ENCODE data around the gene NTNG2. TPM values are rescaled to one million over a fixed set of nuclear protein-coding genes. Genes with fewer than 3 reads are reported as not detected.
"Not testable (repeated sequence)": the region's sequence is repeated elsewhere in the genome, so short reads cannot be mapped to it uniquely, and the experiment has no call there.

Gene NTNG2
- total RNA-seq, 4 donors from 2014 or later, result 0.27 to 1.1 TPM; not detected in 2

DNA sequence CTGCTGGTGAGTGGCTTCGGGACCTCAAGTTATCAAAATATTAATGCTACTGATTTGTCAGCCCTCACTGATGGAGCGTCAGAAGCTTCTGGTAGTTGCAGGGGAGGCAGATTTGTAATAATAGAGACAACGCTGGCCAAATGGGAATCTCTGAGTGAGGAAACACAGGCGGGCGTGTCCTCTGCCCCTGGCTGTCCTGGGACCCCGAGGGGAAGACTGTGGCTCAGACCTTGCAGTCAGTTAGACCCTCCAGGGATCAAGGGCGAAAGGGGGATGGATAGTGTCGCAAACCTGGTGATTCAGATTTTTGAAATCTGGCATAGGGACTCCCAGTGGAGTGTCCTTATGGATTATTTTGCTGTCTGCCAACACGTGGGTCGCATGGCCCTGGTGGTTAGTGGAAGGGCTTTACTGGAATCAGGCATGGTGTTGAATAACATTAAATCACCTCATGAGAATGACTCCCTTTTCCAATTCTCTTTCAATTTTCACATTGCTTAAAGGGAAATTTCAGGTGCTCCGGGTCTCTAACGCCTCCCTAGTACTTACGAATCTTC lies 35.1 kb upstream of the NTNG2 start:
- H3K9me3 ChIP-seq, result no peaks in the 10 kb centered on the region
- no peaks in the 10 kb centered on the region for H3K4me1 ChIP-seq
- no peak overlapping the region for H3K27ac ChIP-seq
- H3K27me3 ChIP-seq, result peaks cover 88% of the 10 kb centered on the region
- H3K36me3 ChIP-seq, result no peaks in the 10 kb centered on the region
- in situ Hi-C loops (cut with MboI; ENCODE audit: low pct_ligation_motif_present in 1 of 4, low pct_unique_long_range_greater_than_20kb in 1 of 4, low sequenced_read_pairs in 3 of 4) (loop anchor here in 1 of 4 donors (25.0 kb wide), 1 partner anchor 311 kb away; no protein-coding TSS in a partner anchor), intact Hi-C loops (cut with DNase I; ENCODE audit: low total_unique reads) (no loop called here)
- H3K4me3 ChIP-seq, result no peak overlapping the region
- 65 to 82% methylated on average over 3 to 13 of the region's 13 CpGs for WGBS, 2 donors (ENCODE audit: low coverage in 1 of 2)
- no peak for DNase-seq
- TF ChIP-seq EP300 (IDR thresholded peaks at IDR 0.05; ENCODE audit: low read depth), result no peak
- no peak for TF ChIP-seq POLR2AphosphoS5 (IDR thresholded peaks at IDR 0.05)
- no peak for TF ChIP-seq POLR2A (IDR thresholded peaks at IDR 0.05)
- TF ChIP-seq CTCF (IDR thresholded peaks at IDR 0.05), result no peak

DNA sequence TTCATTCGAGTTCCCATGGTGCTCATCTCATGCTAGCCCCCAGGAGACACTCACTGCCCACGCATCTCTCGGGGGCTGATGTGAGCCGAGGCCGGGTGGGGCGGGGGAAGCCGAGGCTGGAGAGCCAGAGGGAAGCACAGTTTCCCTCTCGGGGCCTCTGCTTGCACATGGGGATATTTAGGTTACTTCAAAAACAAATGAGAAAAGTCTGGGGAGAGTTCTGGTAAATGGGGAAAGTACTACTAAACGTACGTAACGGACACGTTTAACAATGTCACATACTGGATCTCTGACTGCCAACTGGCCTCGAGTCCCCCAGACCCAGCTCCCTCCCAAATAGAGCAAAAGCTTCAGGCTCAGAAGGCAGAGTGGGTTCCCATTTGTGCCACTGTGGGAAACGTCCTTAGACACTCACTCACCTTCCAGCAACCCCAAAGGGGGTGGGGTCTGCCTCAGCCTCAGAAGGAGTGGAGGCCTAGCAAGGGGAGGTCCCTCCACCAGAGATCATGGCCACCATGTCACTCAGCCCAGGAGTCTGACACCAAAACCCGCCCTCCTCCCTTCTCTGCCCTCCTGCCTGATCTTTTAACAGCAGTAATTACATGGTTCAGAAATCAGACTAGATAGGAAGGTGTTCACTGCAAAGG lies 33.8 kb upstream of the NTNG2 start:
- peaks cover 86% of the 10 kb centered on the region for H3K27me3 ChIP-seq
- no peak overlapping the region for H3K27ac ChIP-seq
- no peak overlapping the region for H3K4me3 ChIP-seq
- H3K36me3 ChIP-seq, result no peaks in the 10 kb centered on the region
- no peaks in the 10 kb centered on the region for H3K4me1 ChIP-seq
- WGBS, 2 donors (ENCODE audit: low coverage in 1 of 2), result 61 to 69% methylated on average over 8 to 15 of the region's 15 CpGs
- in situ Hi-C loops (cut with MboI; ENCODE audit: low pct_ligation_motif_present in 1 of 4, low pct_unique_long_range_greater_than_20kb in 1 of 4, low sequenced_read_pairs in 3 of 4) (loop anchor here in 1 of 4 donors (25.0 kb wide), 1 partner anchor 309 kb away; no protein-coding TSS in a partner anchor), intact Hi-C loops (cut with DNase I; ENCODE audit: low total_unique reads) (no loop called here)
- DNase-seq, result no peak
- TF ChIP-seq POLR2AphosphoS5 (IDR thresholded peaks at IDR 0.05) (no peak), EP300 (IDR thresholded peaks at IDR 0.05; ENCODE audit: low read depth) (no peak), CTCF (IDR thresholded peaks at IDR 0.05) (no peak), POLR2A (IDR thresholded peaks at IDR 0.05) (no peak)
- no peaks in the 10 kb centered on the region for H3K9me3 ChIP-seq

DNA sequence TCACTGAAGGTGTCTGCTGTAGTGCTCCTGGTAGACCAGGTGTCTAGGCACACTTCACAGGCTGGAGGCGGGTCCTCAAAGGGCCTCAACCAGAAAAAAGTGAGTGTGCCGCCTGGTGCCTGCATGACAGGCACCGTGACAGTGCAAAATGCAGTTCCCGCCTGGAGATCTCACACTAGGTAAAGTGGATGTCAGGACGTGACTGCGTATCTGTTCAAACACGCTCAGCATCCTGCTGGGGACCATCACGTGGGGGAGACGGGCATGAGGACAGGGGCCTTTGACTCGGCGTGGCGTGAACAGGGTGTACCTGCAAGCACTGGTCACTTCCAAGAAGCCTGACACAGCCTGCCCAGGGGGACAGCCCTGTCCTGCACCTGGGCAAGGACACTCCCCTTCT lies 32.3 kb upstream of the NTNG2 start:
- H3K36me3 ChIP-seq, result no peaks in the 10 kb centered on the region
- 86% methylated on average over 7 to 12 of the region's 12 CpGs for WGBS, 2 donors (ENCODE audit: low coverage in 1 of 2)
- intact Hi-C loops (cut with DNase I; ENCODE audit: low total_unique reads), result no loop called here
- H3K27ac ChIP-seq, result no peak overlapping the region
- no peaks in the 10 kb centered on the region for H3K4me1 ChIP-seq
- H3K4me3 ChIP-seq, result no peak overlapping the region
- TF ChIP-seq POLR2A (IDR thresholded peaks at IDR 0.05) (no peak), POLR2AphosphoS5 (IDR thresholded peaks at IDR 0.05) (no peak), EP300 (IDR thresholded peaks at IDR 0.05; ENCODE audit: low read depth) (no peak)
- H3K27me3 ChIP-seq, result peaks cover 73% of the 10 kb centered on the region
- in situ Hi-C loops (cut with MboI; ENCODE audit: low pct_ligation_motif_present in 1 of 4, low pct_unique_long_range_greater_than_20kb in 1 of 4, low sequenced_read_pairs in 3 of 4), result loop anchor here in 1 of 4 donors (25.0 kb wide), 1 partner anchor 308 kb away; no protein-coding TSS in a partner anchor
- H3K9me3 ChIP-seq, result no peaks in the 10 kb centered on the region
- DNase-seq, result no peak

- DNase-seq; H3K36me3 ChIP-seq; intact Hi-C loops (cut with DNase I; ENCODE audit: low total_unique reads); H3K4me1 ChIP-seq; H3K4me3 ChIP-seq; H3K27ac ChIP-seq; H3K9me3 ChIP-seq: not testable (repeated sequence)
- 85% methylated on average over 5 of the region's 5 CpGs; no CpG with 5 or more reads in 1 of the 2 donors for WGBS, 2 donors (ENCODE audit: low coverage in 1 of 2)
- in situ Hi-C loops (cut with MboI; ENCODE audit: low pct_ligation_motif_present in 1 of 4, low pct_unique_long_range_greater_than_20kb in 1 of 4, low sequenced_read_pairs in 3 of 4), result loop anchor here in 1 of 4 donors (25.0 kb wide), 1 partner anchor 303 kb away; no protein-coding TSS in a partner anchor
- H3K27me3 ChIP-seq, result peaks cover 65% of the 10 kb centered on the region
Measured at GRCh38 chr9:132134085-132134484, 27.8 kb upstream of the NTNG2 start.

DNA sequence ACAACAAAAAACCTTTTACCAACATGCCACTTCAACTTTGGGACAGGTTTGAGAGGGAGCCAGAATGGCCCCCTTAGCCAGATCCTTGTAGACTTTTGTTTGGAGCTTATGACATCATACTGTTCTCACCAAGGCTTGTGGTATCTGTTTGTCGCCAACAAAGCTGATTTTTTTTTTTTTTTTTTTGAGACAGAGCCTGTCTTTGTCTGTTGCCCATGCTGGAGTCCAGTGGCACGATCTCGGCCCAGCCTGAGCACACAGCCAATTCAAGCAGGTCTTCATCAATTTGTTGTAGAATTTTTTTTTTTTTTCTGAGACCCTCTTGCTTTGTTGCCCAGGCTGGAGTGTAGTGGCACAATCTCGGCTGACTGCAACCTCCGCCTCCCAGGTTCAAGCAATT lies 26.4 kb upstream of the NTNG2 start:
- Histone ChIP-seq H3K4me3 (no peak overlapping the region), H3K27me3 (peaks cover 64% of the 10 kb centered on the region), H3K9me3 (no peaks in the 10 kb centered on the region), H3K36me3 (no peaks in the 10 kb centered on the region), H3K4me1 (no peaks in the 10 kb centered on the region), H3K27ac (no peak overlapping the region)
- intact Hi-C loops (cut with DNase I; ENCODE audit: low total_unique reads), result no loop called here
- in situ Hi-C loops (cut with MboI; ENCODE audit: low pct_ligation_motif_present in 1 of 4, low pct_unique_long_range_greater_than_20kb in 1 of 4, low sequenced_read_pairs in 3 of 4), result loop anchor here in 1 of 4 donors (25.0 kb wide), 1 partner anchor 302 kb away; no protein-coding TSS in a partner anchor
- no peak for DNase-seq
- WGBS, 2 donors (ENCODE audit: low coverage in 1 of 2), result 65 to 85% methylated on average over 4 to 5 of the region's 5 CpGs
- TF ChIP-seq CTCF (IDR thresholded peaks at IDR 0.05) (no peak), POLR2A (IDR thresholded peaks at IDR 0.05) (no peak), EP300 (IDR thresholded peaks at IDR 0.05; ENCODE audit: low read depth) (no peak), POLR2AphosphoS5 (IDR thresholded peaks at IDR 0.05) (no peak)

Measured in transverse colon (tissue), 4 donors.